ENCODE measurements around the gene PFKL.

DNA sequence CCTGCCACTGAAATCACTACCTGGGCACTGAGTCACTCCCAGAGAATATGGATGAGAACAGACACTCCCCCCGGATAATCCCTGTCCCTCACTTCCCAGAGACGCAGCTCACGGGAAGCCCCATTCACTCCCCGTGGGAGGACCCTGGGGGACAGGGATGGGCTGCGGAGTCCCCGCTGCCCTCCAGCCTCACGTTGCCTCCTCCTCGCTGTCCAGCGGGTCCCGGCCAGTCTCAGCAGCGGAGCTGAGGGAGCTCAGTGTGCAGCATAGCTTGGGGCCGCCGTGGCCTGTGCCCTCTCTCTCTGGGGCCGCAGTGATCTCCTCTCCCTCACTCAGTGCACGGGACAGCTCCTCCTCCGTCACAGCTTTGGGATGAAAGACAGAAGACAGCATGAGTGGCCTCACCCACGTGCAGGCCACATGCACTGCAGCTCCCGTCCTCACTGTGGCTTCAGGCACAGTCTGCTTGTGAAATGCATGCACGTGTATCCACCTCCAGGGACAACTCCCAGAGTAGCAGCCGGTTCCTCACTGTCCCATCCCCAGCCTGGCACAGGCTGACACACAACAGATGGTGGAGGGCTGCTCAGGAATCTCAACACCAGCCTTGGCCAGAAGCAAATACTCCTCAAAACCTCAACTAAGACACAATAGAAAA is 31.9 kb downstream of the PFKL start:
- no peak for TF ChIP-seq POLR2AphosphoS5 (IDR thresholded peaks at IDR 0.05; ENCODE audit: low read depth)
- TF ChIP-seq, protein P1, sequence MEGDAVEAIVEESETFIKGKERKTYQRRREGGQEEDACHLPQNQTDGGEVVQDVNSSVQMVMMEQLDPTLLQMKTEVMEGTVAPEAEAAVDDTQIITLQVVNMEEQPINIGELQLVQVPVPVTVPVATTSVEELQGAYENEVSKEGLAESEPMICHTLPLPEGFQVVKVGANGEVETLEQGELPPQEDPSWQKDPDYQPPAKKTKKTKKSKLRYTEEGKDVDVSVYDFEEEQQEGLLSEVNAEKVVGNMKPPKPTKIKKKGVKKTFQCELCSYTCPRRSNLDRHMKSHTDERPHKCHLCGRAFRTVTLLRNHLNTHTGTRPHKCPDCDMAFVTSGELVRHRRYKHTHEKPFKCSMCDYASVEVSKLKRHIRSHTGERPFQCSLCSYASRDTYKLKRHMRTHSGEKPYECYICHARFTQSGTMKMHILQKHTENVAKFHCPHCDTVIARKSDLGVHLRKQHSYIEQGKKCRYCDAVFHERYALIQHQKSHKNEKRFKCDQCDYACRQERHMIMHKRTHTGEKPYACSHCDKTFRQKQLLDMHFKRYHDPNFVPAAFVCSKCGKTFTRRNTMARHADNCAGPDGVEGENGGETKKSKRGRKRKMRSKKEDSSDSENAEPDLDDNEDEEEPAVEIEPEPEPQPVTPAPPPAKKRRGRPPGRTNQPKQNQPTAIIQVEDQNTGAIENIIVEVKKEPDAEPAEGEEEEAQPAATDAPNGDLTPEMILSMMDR (conservative IDR thresholded peaks at IDR 0.05; ENCODE audit: low read depth in 2 of 2): no peak
- TF ChIP-seq JUNB (IDR thresholded peaks at IDR 0.05; ENCODE audit: unreplicated experiment): no peak
- no peak for TF ChIP-seq EZH2 (IDR thresholded peaks at IDR 0.05; ENCODE audit: low read depth, unreplicated experiment)
- TF ChIP-seq, protein P2, sequence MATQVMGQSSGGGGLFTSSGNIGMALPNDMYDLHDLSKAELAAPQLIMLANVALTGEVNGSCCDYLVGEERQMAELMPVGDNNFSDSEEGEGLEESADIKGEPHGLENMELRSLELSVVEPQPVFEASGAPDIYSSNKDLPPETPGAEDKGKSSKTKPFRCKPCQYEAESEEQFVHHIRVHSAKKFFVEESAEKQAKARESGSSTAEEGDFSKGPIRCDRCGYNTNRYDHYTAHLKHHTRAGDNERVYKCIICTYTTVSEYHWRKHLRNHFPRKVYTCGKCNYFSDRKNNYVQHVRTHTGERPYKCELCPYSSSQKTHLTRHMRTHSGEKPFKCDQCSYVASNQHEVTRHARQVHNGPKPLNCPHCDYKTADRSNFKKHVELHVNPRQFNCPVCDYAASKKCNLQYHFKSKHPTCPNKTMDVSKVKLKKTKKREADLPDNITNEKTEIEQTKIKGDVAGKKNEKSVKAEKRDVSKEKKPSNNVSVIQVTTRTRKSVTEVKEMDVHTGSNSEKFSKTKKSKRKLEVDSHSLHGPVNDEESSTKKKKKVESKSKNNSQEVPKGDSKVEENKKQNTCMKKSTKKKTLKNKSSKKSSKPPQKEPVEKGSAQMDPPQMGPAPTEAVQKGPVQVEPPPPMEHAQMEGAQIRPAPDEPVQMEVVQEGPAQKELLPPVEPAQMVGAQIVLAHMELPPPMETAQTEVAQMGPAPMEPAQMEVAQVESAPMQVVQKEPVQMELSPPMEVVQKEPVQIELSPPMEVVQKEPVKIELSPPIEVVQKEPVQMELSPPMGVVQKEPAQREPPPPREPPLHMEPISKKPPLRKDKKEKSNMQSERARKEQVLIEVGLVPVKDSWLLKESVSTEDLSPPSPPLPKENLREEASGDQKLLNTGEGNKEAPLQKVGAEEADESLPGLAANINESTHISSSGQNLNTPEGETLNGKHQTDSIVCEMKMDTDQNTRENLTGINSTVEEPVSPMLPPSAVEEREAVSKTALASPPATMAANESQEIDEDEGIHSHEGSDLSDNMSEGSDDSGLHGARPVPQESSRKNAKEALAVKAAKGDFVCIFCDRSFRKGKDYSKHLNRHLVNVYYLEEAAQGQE (IDR thresholded peaks at IDR 0.05; ENCODE audit: unreplicated experiment): no peak
- TF ChIP-seq ZNF331 (CRISPR knock-in tag; IDR thresholded peaks at IDR 0.05; ENCODE audit: low read depth): no peak
